ENCODE data around the gene AFF4.

AFF4 gene

GRCh38 chr5:132827943-132828673, 135.3 kb downstream of the AFF4 start:
- no peak for DNase-seq (ENCODE audit: low read depth)

GRCh38 chr5:132826424-132827082, 136.9 kb downstream of the AFF4 start:
- no peak for DNase-seq (ENCODE audit: low read depth)

GRCh38 chr5:132825834-132826391, 137.5 kb downstream of the AFF4 start:
- no peak for DNase-seq (ENCODE audit: low read depth)

Data from fibroblast of the conjunctiva (primary cell).